Prostate gland (tissue), 2 donors: ENCODE results near the gene LRRC36.

ENCODE experiments used
- CTCF ChIP-seq, 4 experiments: fragments of 200-600 bp in 2 of 4; fragments of 450-650 bp in 2 of 4; sonication (generic) in 2 of 4; IDR thresholded peaks; 1 replicate in 3 of 4; 2 replicates in 1 of 4; pipeline ENCODE4 v1.5.1; 2016 to 2019; ENCODE audit warnings: antibody characterized with exemption in 4 of 4, mild to moderate bottlenecking in 2 of 4, moderate library complexity in 2 of 4
- POLR2A ChIP-seq: fragments of 450-650 bp; IDR thresholded peaks from one replicate; pipeline ENCODE4 v1.6.1; 2016; ENCODE audit warnings: antibody characterized with exemption, mild to moderate bottlenecking
- POLR2AphosphoS5 ChIP-seq: sonication (generic); formaldehyde crosslinking; IDR thresholded peaks from one replicate; pipeline ENCODE4 v1.6.1; 2017; ENCODE audit warnings: antibody characterized with exemption

GRCh38 chr16:67391424-67392300 lies 65.0 kb downstream of the LRRC36 start:
- TF ChIP-seq CTCF (IDR thresholded peaks at IDR 0.05), result no peak
- no peak for TF ChIP-seq POLR2AphosphoS5
- no peak for TF ChIP-seq POLR2A
